ENCODE results near the gene HMBS. TPM values are rescaled to one million over a fixed set of nuclear protein-coding genes. Genes with fewer than 3 reads are reported as not detected.
"Not testable (repeated sequence)": the region's sequence is repeated elsewhere in the genome, so short reads cannot be mapped to it uniquely, and the experiment has no call there.

The HMBS gene
- polyA plus RNA-seq, 1 donor = 25.3 TPM

DNA sequence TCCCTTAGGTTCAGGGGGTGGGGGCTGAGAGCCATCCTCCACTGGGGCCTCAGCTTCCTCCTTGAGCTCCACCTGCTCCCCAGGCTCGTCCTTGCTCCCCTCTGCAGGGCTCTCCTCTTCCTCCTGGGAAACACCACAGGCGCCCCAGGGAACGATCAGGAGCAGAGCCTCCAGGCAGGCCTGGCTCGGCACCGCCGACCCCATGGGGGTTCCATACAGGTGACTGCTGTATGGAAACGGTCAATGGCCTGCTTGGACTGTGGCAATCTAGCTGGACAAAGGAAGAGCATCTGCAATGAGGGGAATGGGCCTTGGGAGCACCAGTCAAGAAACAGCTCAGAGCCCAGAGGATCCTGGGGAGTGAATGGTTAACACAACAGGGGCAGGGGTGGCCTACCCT is 35.6 kb upstream of the HMBS start:
- no CpG with 5 or more reads among the region's 7 CpGs for WGBS (ENCODE audit: insufficient coverage, low lambda C conversion rate)
- Histone ChIP-seq H3K4me1 (ENCODE audit: control insufficient read depth, insufficient read depth, low read length) (no peaks in the 10 kb centered on the region), H3K36me3 (ENCODE audit: control insufficient read depth, insufficient read depth, low read length) (peaks cover 89% of the 10 kb centered on the region), H3K27ac (ENCODE audit: low read length) (no peak overlapping the region), H3K9me3 (ENCODE audit: control insufficient read depth, low read depth, low read length) (no peaks in the 10 kb centered on the region), H3K27me3 (ENCODE audit: control insufficient read depth, insufficient read depth, low read length) (no peaks in the 10 kb centered on the region), H3K4me3 (ENCODE audit: low read length) (no peak overlapping the region)
- DNase-seq = no peak

DNA sequence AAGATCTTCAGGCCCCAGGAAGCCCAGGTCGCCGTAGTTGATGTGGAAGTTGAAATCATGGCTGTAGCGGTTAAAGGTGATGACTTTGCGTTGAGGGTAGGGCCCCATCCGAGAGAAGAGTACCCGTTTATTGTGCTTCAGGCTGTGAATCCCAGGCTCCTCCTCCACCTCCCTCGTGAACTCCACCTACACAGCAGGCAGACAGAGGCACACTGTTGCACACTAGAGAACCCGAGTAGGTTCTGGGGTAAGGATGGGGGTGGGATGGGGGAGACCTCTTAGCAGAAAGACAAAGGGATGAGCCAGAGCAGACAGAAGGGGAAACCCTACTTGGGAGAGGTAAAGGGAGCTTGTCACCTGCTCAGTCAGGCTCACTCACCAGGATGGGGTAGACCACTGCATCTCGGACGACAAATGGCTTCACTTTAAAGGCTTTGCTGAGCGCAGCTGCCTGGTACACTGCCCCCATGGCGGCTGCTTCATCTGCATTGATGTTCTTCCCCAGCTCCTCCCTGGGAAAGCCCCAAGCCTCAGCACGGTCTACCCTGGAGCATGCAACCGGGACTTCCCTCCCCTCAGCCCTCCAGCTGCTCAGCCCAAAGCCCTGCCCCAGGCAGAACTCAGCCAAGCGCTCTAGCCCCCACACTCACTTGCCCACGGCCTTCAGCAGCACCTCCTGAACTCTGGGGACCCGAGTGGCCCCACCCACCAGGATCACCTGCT is 33.1 kb upstream of the HMBS start:
- H3K27ac ChIP-seq (ENCODE audit: low read length) = no peak overlapping the region
- H3K9me3 ChIP-seq (ENCODE audit: control insufficient read depth, low read depth, low read length) = no peaks in the 10 kb centered on the region
- no peaks in the 10 kb centered on the region for H3K27me3 ChIP-seq (ENCODE audit: control insufficient read depth, insufficient read depth, low read length)
- H3K4me3 ChIP-seq (ENCODE audit: low read length) = no peak overlapping the region
- peaks cover 86% of the 10 kb centered on the region for H3K36me3 ChIP-seq (ENCODE audit: control insufficient read depth, insufficient read depth, low read length)
- no CpG with 5 or more reads among the region's 17 CpGs for WGBS (ENCODE audit: insufficient coverage, low lambda C conversion rate)
- peaks cover 7% of the 10 kb centered on the region for H3K4me1 ChIP-seq (ENCODE audit: control insufficient read depth, insufficient read depth, low read length)
- DNase-seq = no peak

DNA sequence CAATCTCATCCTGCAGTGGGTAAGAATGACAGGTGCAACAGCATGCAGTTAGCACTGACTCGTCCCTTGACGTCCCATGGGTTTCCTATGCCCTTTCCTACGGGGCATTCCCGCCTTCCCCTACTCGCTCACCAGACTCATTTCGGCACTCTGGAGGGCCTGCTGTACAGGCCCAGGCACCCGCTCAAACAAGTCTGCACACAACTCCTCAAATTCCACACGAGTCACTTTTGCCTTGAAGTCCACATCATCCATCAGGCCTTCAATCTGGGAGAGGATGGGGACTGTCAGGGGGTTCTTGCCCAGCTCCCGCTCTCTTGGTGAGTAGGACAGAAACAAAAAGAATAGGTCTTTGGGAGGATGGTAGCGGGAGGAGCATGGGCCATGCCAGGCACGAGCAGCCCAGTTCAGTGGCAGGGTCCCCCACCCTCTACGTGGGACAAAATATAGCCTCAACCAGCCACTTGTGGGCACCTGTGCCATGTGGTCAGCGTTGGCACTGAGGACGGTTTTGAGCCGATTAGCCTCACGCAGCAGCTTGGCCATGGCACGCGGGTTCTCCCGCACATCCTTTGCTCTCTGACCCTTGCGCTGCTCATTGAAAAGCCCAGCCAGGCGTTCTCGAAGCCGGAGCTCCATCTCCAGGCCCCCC is 32.4 kb upstream of the HMBS start:
- Histone ChIP-seq H3K27ac (ENCODE audit: low read length) (no peak overlapping the region), H3K27me3 (ENCODE audit: control insufficient read depth, insufficient read depth, low read length) (no peaks in the 10 kb centered on the region), H3K4me1 (ENCODE audit: control insufficient read depth, insufficient read depth, low read length) (peaks cover 7% of the 10 kb centered on the region), H3K36me3 (ENCODE audit: control insufficient read depth, insufficient read depth, low read length) (peaks cover 80% of the 10 kb centered on the region), H3K4me3 (ENCODE audit: low read length) (no peak overlapping the region), H3K9me3 (ENCODE audit: control insufficient read depth, low read depth, low read length) (no peaks in the 10 kb centered on the region)
- WGBS (ENCODE audit: insufficient coverage, low lambda C conversion rate) = no CpG with 5 or more reads among the region's 23 CpGs
- no peak for DNase-seq

DNA sequence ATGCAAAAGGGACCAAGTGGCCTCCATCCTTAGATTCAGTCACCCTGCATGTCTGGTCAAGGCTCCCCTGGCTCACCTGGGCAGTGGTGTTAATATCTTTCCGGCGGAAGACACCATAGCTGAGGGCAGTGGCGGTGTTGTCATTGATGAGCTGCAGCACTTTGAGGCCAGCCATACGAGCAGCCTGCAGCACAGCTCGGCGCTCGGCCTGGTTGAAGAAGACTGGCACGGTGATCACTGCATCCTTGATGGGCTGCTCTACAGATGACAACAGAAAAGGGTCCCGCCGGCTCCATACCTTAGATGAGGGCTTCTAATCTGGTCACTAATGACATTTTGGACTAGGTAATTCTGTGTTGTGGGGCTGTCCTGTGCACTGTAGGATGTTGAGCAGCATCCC is 30.3 kb upstream of the HMBS start:
- Histone ChIP-seq H3K4me1 (ENCODE audit: control insufficient read depth, insufficient read depth, low read length) (peaks cover 7% of the 10 kb centered on the region), H3K27me3 (ENCODE audit: control insufficient read depth, insufficient read depth, low read length) (no peaks in the 10 kb centered on the region), H3K36me3 (ENCODE audit: control insufficient read depth, insufficient read depth, low read length) (peaks cover 59% of the 10 kb centered on the region), H3K4me3 (ENCODE audit: low read length) (no peak overlapping the region), H3K27ac (ENCODE audit: low read length) (no peak overlapping the region), H3K9me3 (ENCODE audit: control insufficient read depth, low read depth, low read length) (no peaks in the 10 kb centered on the region)
- WGBS (ENCODE audit: insufficient coverage, low lambda C conversion rate) = no CpG with 5 or more reads among the region's 10 CpGs
- no peak for DNase-seq

DNA sequence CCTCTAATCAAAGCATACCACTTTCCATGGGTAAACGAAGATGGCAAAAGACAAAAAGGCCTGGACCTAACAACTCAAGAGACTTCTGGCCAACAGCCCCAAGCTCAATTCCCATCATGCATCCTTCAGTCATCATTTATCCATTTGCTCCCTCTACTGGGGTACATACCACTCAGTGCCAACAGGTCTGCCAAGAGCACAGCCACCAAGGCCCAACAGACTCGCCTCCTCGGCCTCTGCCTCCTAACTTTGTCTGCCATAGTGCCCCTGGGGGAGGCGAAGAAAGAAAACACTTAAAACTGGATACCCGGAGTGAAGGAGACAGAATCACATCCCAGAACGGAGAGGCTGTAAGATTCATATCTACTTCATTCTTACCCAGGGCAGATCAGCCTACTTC is 28.8 kb upstream of the HMBS start:
- Histone ChIP-seq H3K4me1 (ENCODE audit: control insufficient read depth, insufficient read depth, low read length) (peaks cover 7% of the 10 kb centered on the region), H3K27ac (ENCODE audit: low read length) (peak overlapping the region; percentile 82), H3K27me3 (ENCODE audit: control insufficient read depth, insufficient read depth, low read length) (no peaks in the 10 kb centered on the region), H3K36me3 (ENCODE audit: control insufficient read depth, insufficient read depth, low read length) (peaks cover 46% of the 10 kb centered on the region), H3K9me3 (ENCODE audit: control insufficient read depth, low read depth, low read length) (no peaks in the 10 kb centered on the region), H3K4me3 (ENCODE audit: low read length) (peak overlapping the region; percentile 90)
- no peak for DNase-seq
- WGBS (ENCODE audit: insufficient coverage, low lambda C conversion rate) = no CpG with 5 or more reads among the region's 6 CpGs

DNA sequence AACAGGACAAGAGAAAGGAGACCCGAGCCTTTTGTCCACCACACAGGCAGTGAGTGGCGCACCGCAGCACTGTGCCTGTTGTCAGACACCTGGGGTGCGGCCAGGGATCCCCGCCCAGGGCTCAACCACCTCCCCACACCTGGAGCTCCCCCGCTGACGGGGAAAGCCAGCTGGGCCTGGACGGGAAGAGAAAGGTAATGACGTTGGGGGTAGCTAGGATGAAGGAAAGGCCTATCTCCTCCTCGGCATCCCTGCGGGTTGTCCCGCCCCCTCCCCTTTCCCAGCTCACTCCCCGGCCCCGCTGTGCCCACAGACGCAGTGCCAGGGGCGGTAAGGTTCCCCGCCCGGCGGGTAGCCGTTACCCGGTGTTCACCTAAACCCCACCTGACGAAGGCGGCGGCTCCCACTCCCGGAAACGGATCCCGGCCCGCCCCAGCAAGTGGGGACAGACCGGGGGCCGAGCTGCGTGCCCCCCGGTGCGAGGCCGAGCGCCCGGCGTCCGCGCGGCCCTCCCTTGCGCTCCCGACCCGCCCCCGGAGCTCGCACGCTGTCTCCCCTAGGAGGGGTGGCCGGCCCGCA is 28.2 kb upstream of the HMBS start:
- no peaks in the 10 kb centered on the region for H3K9me3 ChIP-seq (ENCODE audit: control insufficient read depth, low read depth, low read length)
- H3K36me3 ChIP-seq (ENCODE audit: control insufficient read depth, insufficient read depth, low read length) = peaks cover 40% of the 10 kb centered on the region
- no CpG with 5 or more reads among the region's 48 CpGs for WGBS (ENCODE audit: insufficient coverage, low lambda C conversion rate)
- H3K4me3 ChIP-seq (ENCODE audit: low read length) = peak overlapping the region; percentile 90
- H3K27me3 ChIP-seq (ENCODE audit: control insufficient read depth, insufficient read depth, low read length) = no peaks in the 10 kb centered on the region
- H3K4me1 ChIP-seq (ENCODE audit: control insufficient read depth, insufficient read depth, low read length) = peaks cover 7% of the 10 kb centered on the region
- peak in 1 of 2 donors; percentile 62 for DNase-seq
- peak overlapping the region; percentile 82 for H3K27ac ChIP-seq (ENCODE audit: low read length)

DNA sequence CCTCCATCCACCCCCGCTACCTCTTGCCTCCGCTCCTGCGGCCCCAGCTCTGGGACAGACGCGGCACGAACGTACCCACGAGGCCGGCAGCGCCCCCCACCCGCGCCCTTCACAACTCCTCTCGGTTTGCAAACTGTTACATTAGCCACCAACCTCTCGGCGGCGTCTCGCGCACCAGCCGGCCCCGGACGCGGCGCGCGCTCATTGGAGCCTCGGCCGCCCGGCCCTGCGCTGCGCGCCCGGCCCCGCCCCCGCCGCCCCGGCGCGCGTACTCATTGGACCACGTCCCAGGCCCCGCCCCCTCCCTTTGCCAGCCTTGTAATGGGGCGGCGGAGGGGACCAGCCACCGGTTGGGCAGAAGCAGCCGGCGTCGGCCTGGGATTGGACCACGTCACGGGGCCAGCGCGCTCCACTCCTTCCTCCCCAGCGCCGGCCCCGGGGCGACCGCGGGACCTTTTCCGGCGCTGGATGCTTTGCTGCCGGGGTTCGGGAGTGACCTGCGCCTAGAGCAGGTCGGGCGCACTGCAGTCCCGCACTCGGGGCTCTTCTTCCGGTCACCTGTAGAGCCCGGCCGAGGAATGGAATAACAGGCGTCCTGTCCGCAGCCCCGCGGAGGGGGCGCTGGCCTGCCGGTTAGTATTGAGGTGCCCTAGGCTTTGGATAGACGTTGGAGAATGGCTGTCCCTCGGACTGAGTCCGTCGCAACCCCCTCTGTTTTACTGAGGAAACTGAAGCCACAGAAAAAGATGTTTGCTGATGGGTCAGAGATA is 27.5 kb upstream of the HMBS start, which contains the start of gene HYOU1:
Gene HYOU1 (minus strand): TSS at position 206 of the 770 bp plus-strand sequence. CDS start 1,045 bp downstream, outside the sequence.
- peak within 1 kb of the TSS; percentile 82 for H3K27ac ChIP-seq (ENCODE audit: low read length)
- H3K27me3 ChIP-seq (ENCODE audit: control insufficient read depth, insufficient read depth, low read length) = no peaks in the 10 kb centered on the region
- DNase-seq = peak; percentile 96 to 99
- peaks cover 33% of the 10 kb centered on the region for H3K36me3 ChIP-seq (ENCODE audit: control insufficient read depth, insufficient read depth, low read length)
- H3K9me3 ChIP-seq (ENCODE audit: control insufficient read depth, low read depth, low read length) = no peaks in the 10 kb centered on the region
- H3K4me3 ChIP-seq (ENCODE audit: low read length) = peak within 1 kb of the TSS; percentile 90
- H3K4me1 ChIP-seq (ENCODE audit: control insufficient read depth, insufficient read depth, low read length) = peaks cover 7% of the 10 kb centered on the region
- no CpG with 5 or more reads among the region's 79 CpGs for WGBS (ENCODE audit: insufficient coverage, low lambda C conversion rate)

DNA sequence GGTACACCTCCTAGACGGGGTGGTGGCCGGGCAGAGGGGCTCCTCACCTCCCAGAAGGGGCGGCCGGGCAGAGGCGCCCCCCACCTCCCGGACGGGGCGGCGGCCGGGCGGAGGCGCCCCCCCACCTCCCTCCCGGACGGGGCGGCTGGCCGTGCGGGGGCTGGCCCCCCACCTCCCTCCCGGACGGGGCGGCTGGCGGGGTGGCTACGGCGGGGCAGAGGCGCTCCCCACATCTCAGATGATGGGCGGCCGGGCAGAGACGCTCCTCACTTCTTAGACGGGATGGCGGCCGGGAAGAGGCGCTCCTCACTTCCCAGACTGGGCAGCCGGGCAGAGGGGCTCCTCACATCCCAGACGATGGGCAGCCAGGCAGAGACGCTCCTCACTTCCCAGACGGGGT is 25.6 kb upstream of the HMBS start:
- H3K27ac ChIP-seq (ENCODE audit: low read length); DNase-seq; H3K27me3 ChIP-seq (ENCODE audit: control insufficient read depth, insufficient read depth, low read length); H3K4me3 ChIP-seq (ENCODE audit: low read length); H3K9me3 ChIP-seq (ENCODE audit: control insufficient read depth, low read depth, low read length); H3K4me1 ChIP-seq (ENCODE audit: control insufficient read depth, insufficient read depth, low read length): not testable (repeated sequence)
- H3K36me3 ChIP-seq (ENCODE audit: control insufficient read depth, insufficient read depth, low read length) = peaks cover 14% of the 10 kb centered on the region
- no CpG with 5 or more reads among the region's 35 CpGs for WGBS (ENCODE audit: insufficient coverage, low lambda C conversion rate)

DNA sequence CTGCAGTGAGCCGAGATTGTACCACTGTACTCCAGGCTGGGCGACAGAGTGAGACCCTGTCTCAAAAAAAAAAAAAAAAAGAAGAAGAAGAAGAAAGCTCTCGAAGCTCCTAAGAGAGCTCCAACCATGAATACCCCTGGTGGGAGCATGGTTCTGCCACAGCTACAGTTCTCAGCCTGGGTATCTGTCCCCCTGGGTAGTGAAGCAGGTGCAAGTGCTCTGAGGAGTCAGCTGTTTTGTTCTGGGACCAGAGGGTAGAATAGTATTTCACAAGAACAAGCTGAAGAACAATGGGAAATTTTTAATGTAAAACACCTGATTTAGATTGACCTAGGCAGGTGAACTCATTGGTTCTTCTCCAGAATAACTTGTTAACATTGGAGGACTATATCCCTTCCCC is 23.4 kb upstream of the HMBS start:
- DNase-seq = no peak
- Histone ChIP-seq H3K36me3 (ENCODE audit: control insufficient read depth, insufficient read depth, low read length) (no peaks in the 10 kb centered on the region), H3K4me3 (ENCODE audit: low read length) (no peak overlapping the region), H3K27ac (ENCODE audit: low read length) (no peak overlapping the region), H3K27me3 (ENCODE audit: control insufficient read depth, insufficient read depth, low read length) (no peaks in the 10 kb centered on the region), H3K9me3 (ENCODE audit: control insufficient read depth, low read depth, low read length) (no peaks in the 10 kb centered on the region), H3K4me1 (ENCODE audit: control insufficient read depth, insufficient read depth, low read length) (no peaks in the 10 kb centered on the region)
- no CpG with 5 or more reads among the region's 3 CpGs for WGBS (ENCODE audit: insufficient coverage, low lambda C conversion rate)

DNA sequence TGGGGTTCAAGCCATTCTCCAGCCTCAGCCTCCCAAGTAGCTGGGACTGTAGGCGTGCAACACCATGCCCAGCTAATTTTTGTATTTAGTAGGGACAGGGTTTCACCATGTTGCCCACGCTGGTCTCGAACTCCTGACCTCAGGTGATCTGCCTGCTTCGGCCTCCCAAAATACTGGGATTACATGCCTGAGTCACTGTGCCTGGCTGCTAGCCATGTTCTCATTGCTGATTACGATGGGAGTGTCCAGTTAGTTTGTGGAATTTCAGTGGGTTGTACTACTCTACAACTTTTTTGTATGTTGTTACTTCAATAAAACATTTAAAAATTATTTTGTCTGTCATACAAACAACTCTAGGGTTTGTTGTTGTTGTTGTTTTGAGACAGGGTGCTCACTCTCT is 21.9 kb upstream of the HMBS start:
- peaks cover 4% of the 10 kb centered on the region for H3K4me1 ChIP-seq (ENCODE audit: control insufficient read depth, insufficient read depth, low read length)
- H3K36me3 ChIP-seq (ENCODE audit: control insufficient read depth, insufficient read depth, low read length) = no peaks in the 10 kb centered on the region
- no peak for DNase-seq
- H3K27me3 ChIP-seq (ENCODE audit: control insufficient read depth, insufficient read depth, low read length) = no peaks in the 10 kb centered on the region
- no peak overlapping the region for H3K27ac ChIP-seq (ENCODE audit: low read length)
- no CpG with 5 or more reads among the region's 5 CpGs for WGBS (ENCODE audit: insufficient coverage, low lambda C conversion rate)
- no peak overlapping the region for H3K4me3 ChIP-seq (ENCODE audit: low read length)
- no peaks in the 10 kb centered on the region for H3K9me3 ChIP-seq (ENCODE audit: control insufficient read depth, low read depth, low read length)
